ENCODE data around the gene GSTM4.
"Not testable (repeated sequence)": the region's sequence is repeated elsewhere in the genome, so short reads cannot be mapped to it uniquely, and the experiment has no call there.

DNA sequence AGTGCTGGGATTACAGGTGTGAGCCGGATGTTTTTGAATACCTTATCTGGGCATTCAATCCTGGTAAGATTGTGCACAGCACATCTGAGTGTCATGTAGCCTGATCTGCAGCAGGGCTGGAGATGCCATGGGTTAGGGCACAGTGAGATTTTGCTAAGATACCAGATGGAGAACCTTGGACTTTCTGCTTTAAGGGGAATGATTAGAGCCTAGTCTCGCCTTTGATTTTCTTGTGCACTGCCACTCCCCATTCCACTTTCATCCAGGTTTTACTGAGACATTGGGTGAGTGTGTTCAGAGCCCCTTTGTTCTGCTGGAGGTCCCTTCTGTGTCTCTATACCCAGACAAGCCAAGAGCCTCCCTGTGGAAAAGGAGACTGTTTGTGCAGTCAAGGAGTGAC, 18.0 kb downstream of the GSTM4 start:
- not testable (repeated sequence) for TF ChIP-seq CTCF (IDR thresholded peaks at IDR 0.05); EZH2 (IDR thresholded peaks at IDR 0.05; ENCODE audit: borderline replicate concordance, insufficient read depth, low read depth, low read length, poor library complexity, severe bottlenecking)

All from B cell (primary cell).